Measurements from ENCODE around the gene NSF. TPM values are rescaled to one million over a fixed set of nuclear protein-coding genes. Genes with fewer than 3 reads are reported as not detected.
A peak's percentile ranks its signal among the peaks of the same experiment; 100 is the strongest.

The NSF gene
- total RNA-seq, 1 experiment from 2014 or later = 56.5 TPM

DNA sequence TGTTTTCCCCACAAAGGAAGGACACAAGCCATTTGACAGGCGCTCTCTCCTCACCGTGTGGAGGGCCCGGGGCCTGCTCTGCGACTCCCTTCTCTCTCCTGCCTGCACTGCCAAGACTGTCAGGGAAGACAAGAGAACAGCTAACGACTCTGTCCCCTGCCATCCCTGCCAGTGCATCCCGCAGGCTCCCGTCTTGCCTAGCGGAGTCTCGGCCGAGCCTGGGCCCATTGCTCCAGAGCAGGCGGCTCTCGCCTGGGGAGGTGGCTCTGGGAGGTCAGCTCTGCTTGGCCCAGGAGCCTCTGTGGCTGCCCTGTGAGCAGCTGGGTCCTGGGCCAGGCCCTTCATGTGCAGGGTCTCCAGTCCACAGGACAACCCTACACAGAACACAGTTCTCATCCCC lies 175.0 kb downstream of the NSF start:
- in situ Hi-C loops (cut with HindIII; ENCODE audit: low pct_unique_long_range_greater_than_20kb, low sequenced_read_pairs) = no loop called here
- DNase-seq (ENCODE audit: low read depth, low spot score) = no peak
- Histone ChIP-seq H3K9me3 (ENCODE audit: control insufficient read depth, insufficient read depth, low read depth, low read length) (no peaks in the 10 kb centered on the region), H3K4me3 (ENCODE audit: low read depth in 2 of 2, low read length in 2 of 2) (no peak overlapping the region), H3K27me3 (ENCODE audit: control insufficient read depth, insufficient read depth, low read length) (no peaks in the 10 kb centered on the region), H3K4me1 (ENCODE audit: control insufficient read depth, insufficient read depth, low read length) (peaks cover 12% of the 10 kb centered on the region), H3K27ac (ENCODE audit: low read length) (no peak overlapping the region), H3K36me3 (ENCODE audit: control insufficient read depth, insufficient read depth, low read length) (no peaks in the 10 kb centered on the region)
- ChIA-PET CTCF (no interaction called here), POLR2A (no interaction called here)
- TF ChIP-seq TCF7L2 (IDR thresholded peaks at IDR 0.05; ENCODE audit: low read depth, low read length) (no peak), SIN3A (IDR thresholded peaks at IDR 0.05; ENCODE audit: borderline replicate concordance, insufficient read depth, low read depth, low read length) (no peak), POLR2AphosphoS5 (IDR thresholded peaks at IDR 0.05; ENCODE audit: low read depth, low read length) (no peak)
- TF ChIP-seq, protein P1, sequence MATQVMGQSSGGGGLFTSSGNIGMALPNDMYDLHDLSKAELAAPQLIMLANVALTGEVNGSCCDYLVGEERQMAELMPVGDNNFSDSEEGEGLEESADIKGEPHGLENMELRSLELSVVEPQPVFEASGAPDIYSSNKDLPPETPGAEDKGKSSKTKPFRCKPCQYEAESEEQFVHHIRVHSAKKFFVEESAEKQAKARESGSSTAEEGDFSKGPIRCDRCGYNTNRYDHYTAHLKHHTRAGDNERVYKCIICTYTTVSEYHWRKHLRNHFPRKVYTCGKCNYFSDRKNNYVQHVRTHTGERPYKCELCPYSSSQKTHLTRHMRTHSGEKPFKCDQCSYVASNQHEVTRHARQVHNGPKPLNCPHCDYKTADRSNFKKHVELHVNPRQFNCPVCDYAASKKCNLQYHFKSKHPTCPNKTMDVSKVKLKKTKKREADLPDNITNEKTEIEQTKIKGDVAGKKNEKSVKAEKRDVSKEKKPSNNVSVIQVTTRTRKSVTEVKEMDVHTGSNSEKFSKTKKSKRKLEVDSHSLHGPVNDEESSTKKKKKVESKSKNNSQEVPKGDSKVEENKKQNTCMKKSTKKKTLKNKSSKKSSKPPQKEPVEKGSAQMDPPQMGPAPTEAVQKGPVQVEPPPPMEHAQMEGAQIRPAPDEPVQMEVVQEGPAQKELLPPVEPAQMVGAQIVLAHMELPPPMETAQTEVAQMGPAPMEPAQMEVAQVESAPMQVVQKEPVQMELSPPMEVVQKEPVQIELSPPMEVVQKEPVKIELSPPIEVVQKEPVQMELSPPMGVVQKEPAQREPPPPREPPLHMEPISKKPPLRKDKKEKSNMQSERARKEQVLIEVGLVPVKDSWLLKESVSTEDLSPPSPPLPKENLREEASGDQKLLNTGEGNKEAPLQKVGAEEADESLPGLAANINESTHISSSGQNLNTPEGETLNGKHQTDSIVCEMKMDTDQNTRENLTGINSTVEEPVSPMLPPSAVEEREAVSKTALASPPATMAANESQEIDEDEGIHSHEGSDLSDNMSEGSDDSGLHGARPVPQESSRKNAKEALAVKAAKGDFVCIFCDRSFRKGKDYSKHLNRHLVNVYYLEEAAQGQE (IDR thresholded peaks at IDR 0.05; ENCODE audit: insufficient read depth in 1 of 2, low read depth in 2 of 2, low read length in 1 of 2) = no peak
- TF ChIP-seq, protein P2, sequence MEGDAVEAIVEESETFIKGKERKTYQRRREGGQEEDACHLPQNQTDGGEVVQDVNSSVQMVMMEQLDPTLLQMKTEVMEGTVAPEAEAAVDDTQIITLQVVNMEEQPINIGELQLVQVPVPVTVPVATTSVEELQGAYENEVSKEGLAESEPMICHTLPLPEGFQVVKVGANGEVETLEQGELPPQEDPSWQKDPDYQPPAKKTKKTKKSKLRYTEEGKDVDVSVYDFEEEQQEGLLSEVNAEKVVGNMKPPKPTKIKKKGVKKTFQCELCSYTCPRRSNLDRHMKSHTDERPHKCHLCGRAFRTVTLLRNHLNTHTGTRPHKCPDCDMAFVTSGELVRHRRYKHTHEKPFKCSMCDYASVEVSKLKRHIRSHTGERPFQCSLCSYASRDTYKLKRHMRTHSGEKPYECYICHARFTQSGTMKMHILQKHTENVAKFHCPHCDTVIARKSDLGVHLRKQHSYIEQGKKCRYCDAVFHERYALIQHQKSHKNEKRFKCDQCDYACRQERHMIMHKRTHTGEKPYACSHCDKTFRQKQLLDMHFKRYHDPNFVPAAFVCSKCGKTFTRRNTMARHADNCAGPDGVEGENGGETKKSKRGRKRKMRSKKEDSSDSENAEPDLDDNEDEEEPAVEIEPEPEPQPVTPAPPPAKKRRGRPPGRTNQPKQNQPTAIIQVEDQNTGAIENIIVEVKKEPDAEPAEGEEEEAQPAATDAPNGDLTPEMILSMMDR (IDR thresholded peaks at IDR 0.05) = no peak
- ATAC-seq = 0 out of 2 replicates have a peak, but pooled peaks have one; percentile 17
- intact Hi-C loops (cut with micrococcal nuclease; ENCODE audit: unreplicated experiment) = no loop called here
- no TSS peak for BruUV-seq (replicated peaks)

- in situ Hi-C loops (cut with HindIII; ENCODE audit: low pct_unique_long_range_greater_than_20kb, low sequenced_read_pairs) (no loop called here), intact Hi-C loops (cut with micrococcal nuclease; ENCODE audit: unreplicated experiment) (no loop called here)
- H3K27me3 ChIP-seq (ENCODE audit: control insufficient read depth, insufficient read depth, low read length) = no peaks in the 10 kb centered on the region
- BruUV-seq (replicated peaks) = TSS peak; percentile 28
- H3K27ac ChIP-seq (ENCODE audit: low read length) = no peak overlapping the region
- DNase-seq (ENCODE audit: low read depth, low spot score) (no peak), ATAC-seq (no peak)
- H3K9me3 ChIP-seq (ENCODE audit: control insufficient read depth, insufficient read depth, low read depth, low read length) = no peaks in the 10 kb centered on the region
- TF ChIP-seq SIN3A (IDR thresholded peaks at IDR 0.05; ENCODE audit: borderline replicate concordance, insufficient read depth, low read depth, low read length) (no peak), TCF7L2 (IDR thresholded peaks at IDR 0.05; ENCODE audit: low read depth, low read length) (no peak), POLR2AphosphoS5 (IDR thresholded peaks at IDR 0.05; ENCODE audit: low read depth, low read length) (no peak)
- no peaks in the 10 kb centered on the region for H3K36me3 ChIP-seq (ENCODE audit: control insufficient read depth, insufficient read depth, low read length)
- peaks cover 16% of the 10 kb centered on the region for H3K4me1 ChIP-seq (ENCODE audit: control insufficient read depth, insufficient read depth, low read length)
- POLR2A ChIA-PET = interaction anchor here (0.6 kb wide), 1 partner anchor 8 kb away, joined by 8 read pairs; no protein-coding TSS in a partner anchor
- no peak overlapping the region for H3K4me3 ChIP-seq (ENCODE audit: low read depth in 2 of 2, low read length in 2 of 2)
- CTCF ChIA-PET = no interaction called here
These were observed 176.3 kb downstream of the NSF start for GRCh38 chr17:46766493-46767491.

GRCh38 chr17:46768540-46768870 lies 178.0 kb downstream of the NSF start:
- no peaks in the 10 kb centered on the region for H3K27me3 ChIP-seq (ENCODE audit: control insufficient read depth, insufficient read depth, low read length)
- BruUV-seq (replicated peaks) = no TSS peak
- in situ Hi-C loops (cut with HindIII; ENCODE audit: low pct_unique_long_range_greater_than_20kb, low sequenced_read_pairs) (no loop called here), intact Hi-C loops (cut with micrococcal nuclease; ENCODE audit: unreplicated experiment) (no loop called here)
- TF ChIP-seq TCF7L2 (IDR thresholded peaks at IDR 0.05; ENCODE audit: low read depth, low read length) = no peak
- TF ChIP-seq, protein P2 (IDR thresholded peaks at IDR 0.05) = no peak
- no peak for TF ChIP-seq POLR2AphosphoS5 (IDR thresholded peaks at IDR 0.05; ENCODE audit: low read depth, low read length)
- TF ChIP-seq SIN3A (IDR thresholded peaks at IDR 0.05; ENCODE audit: borderline replicate concordance, insufficient read depth, low read depth, low read length) = no peak
- TF ChIP-seq, protein P1 (IDR thresholded peaks at IDR 0.05; ENCODE audit: insufficient read depth in 1 of 2, low read depth in 2 of 2, low read length in 1 of 2) = no peak
- no peak overlapping the region for H3K27ac ChIP-seq (ENCODE audit: low read length)
- no peak for ATAC-seq
- H3K36me3 ChIP-seq (ENCODE audit: control insufficient read depth, insufficient read depth, low read length) = no peaks in the 10 kb centered on the region
- peaks cover 25% of the 10 kb centered on the region for H3K4me1 ChIP-seq (ENCODE audit: control insufficient read depth, insufficient read depth, low read length)
- CTCF ChIA-PET = no interaction called here
- DNase-seq (ENCODE audit: low read depth, low spot score) = no peak
- POLR2A ChIA-PET = no interaction called here
- H3K4me3 ChIP-seq (ENCODE audit: low read depth in 2 of 2, low read length in 2 of 2) = no peak overlapping the region
- H3K9me3 ChIP-seq (ENCODE audit: control insufficient read depth, insufficient read depth, low read depth, low read length) = no peaks in the 10 kb centered on the region

All from Panc1 (cell line).